Measurements from ENCODE around the gene SLCO4A1. TPM values are rescaled to one million over a fixed set of nuclear protein-coding genes. Genes with fewer than 3 reads are reported as not detected.

SLCO4A1 gene
- total and polyA plus RNA-seq, 2 donors (not counting 3 experiments of a cell fraction or from before 2014, with no cell fraction given), result 1.4 to 4.1 TPM

DNA sequence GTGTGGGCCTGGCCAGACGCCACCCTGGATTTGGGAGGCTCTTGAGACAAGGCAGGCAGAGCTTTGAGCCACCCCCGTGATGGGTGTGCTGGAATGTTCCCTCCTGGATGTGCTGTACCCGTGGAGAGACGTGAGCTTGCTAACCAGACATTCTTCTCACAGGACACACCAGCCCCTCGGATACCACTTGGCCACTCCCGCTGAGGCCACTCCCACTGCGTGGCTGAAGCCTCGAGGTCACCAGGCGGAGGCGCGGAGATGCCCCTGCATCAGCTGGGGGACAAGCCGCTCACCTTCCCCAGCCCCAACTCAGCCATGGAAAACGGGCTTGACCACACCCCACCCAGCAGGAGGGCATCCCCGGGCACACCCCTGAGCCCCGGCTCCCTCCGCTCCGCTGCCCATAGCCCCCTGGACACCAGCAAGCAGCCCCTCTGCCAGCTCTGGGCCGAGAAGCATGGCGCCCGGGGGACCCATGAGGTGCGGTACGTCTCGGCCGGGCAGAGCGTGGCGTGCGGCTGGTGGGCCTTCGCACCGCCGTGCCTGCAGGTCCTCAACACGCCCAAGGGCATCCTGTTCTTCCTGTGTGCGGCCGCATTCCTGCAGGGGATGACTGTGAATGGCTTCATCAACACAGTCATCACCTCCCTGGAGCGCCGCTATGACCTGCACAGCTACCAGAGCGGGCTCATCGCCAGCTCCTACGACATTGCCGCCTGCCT, 14.1 kb downstream of the SLCO4A1 start:
- ChIA-PET CTCF (interaction anchor here (0.9 to 1.4 kb wide), 4 partner anchors 11 to 136 kb away, joined by 3 to 7 read pairs (median 4); partner anchors contain the start of gene SLCO4A1), POLR2A (no interaction called here)
- H3K4me1 ChIP-seq (ENCODE audit: control insufficient read depth, extremely low read depth, insufficient read depth, low read length), result peaks cover 13% of the 10 kb centered on the region
- no peak for FAIRE-seq
- intact Hi-C loops (cut with micrococcal nuclease), result no loop called here
- no TSS peak for BruUV-seq (replicated peaks)
- H3K79me2 ChIP-seq (ENCODE audit: control insufficient read depth, insufficient read depth, low read length), result peaks cover 2% of the 10 kb centered on the region
- H4K20me1 ChIP-seq (replicated peaks; ENCODE audit: control insufficient read depth, extremely low read depth, insufficient read depth, low read length), result no peaks in the 10 kb centered on the region
- H2AFZ ChIP-seq (ENCODE audit: low read depth, low read length), result no peak overlapping the region
- H3K36me3 ChIP-seq (ENCODE audit: control insufficient read depth in 2 of 2, extremely low read depth in 1 of 2, insufficient read depth in 2 of 2, low read length in 2 of 2), result no peaks in the 10 kb centered on the region
- H3K4me2 ChIP-seq (ENCODE audit: insufficient read depth, low read length), result no peak overlapping the region
- no peak overlapping the region for H3K27ac ChIP-seq (ENCODE audit: insufficient read depth, low read depth, low read length)
- no peak overlapping the region for H3K9ac ChIP-seq (replicated peaks; ENCODE audit: extremely low read depth, insufficient read depth, low read length)
- no peak for TF ChIP-seq EZH2 (IDR thresholded peaks at IDR 0.05; ENCODE audit: borderline replicate concordance, low read depth, low read length, severe bottlenecking)
- no peak for TF ChIP-seq MYC (IDR thresholded peaks at IDR 0.05; ENCODE audit: low read depth, low read length)
- TF ChIP-seq, protein P1, sequence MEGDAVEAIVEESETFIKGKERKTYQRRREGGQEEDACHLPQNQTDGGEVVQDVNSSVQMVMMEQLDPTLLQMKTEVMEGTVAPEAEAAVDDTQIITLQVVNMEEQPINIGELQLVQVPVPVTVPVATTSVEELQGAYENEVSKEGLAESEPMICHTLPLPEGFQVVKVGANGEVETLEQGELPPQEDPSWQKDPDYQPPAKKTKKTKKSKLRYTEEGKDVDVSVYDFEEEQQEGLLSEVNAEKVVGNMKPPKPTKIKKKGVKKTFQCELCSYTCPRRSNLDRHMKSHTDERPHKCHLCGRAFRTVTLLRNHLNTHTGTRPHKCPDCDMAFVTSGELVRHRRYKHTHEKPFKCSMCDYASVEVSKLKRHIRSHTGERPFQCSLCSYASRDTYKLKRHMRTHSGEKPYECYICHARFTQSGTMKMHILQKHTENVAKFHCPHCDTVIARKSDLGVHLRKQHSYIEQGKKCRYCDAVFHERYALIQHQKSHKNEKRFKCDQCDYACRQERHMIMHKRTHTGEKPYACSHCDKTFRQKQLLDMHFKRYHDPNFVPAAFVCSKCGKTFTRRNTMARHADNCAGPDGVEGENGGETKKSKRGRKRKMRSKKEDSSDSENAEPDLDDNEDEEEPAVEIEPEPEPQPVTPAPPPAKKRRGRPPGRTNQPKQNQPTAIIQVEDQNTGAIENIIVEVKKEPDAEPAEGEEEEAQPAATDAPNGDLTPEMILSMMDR (IDR thresholded peaks at IDR 0.05; ENCODE audit: extremely low read depth in 1 of 2, insufficient read depth in 1 of 2, low read depth in 1 of 2, low read length in 2 of 2), result no peak
- TF ChIP-seq POLR2A (IDR thresholded peaks at IDR 0.05; ENCODE audit: low read depth, low read length), result no peak
- TF ChIP-seq GATA2 (IDR thresholded peaks at IDR 0.05; ENCODE audit: insufficient read depth, insufficient read length, low read depth, low read length), result no peak
- TF ChIP-seq FOS (IDR thresholded peaks at IDR 0.05; ENCODE audit: borderline replicate concordance, insufficient read depth, low read length), result no peak
- no peak for TF ChIP-seq MAX (IDR thresholded peaks at IDR 0.05; ENCODE audit: insufficient read depth, insufficient read length)
- no peak for TF ChIP-seq JUN (IDR thresholded peaks at IDR 0.05; ENCODE audit: borderline replicate concordance, insufficient read depth, insufficient read length, low read depth)
- no peak for TF ChIP-seq POLR2AphosphoS5 (IDR thresholded peaks at IDR 0.05; ENCODE audit: insufficient read depth, low read depth, low read length)
- dilution Hi-C loops (cut with MboI; ENCODE audit: extremely low pct_ligation_motif_present, low sequenced_read_pairs), result no loop called here
- no peaks in the 10 kb centered on the region for H3K9me3 ChIP-seq (replicated peaks; ENCODE audit: control insufficient read depth, insufficient read depth, low read length)
- H3K4me3 ChIP-seq (replicated peaks in 1 of 3; ENCODE audit: insufficient read depth in 1 of 3, low read depth in 1 of 3, low read length in 3 of 3), result no peak overlapping the region
- no peaks in the 10 kb centered on the region for H3K27me3 ChIP-seq (ENCODE audit: control insufficient read depth in 2 of 2, insufficient read depth in 2 of 2, low read length in 2 of 2)
- H3K9me1 ChIP-seq (replicated peaks; ENCODE audit: control insufficient read depth, extremely low read depth, insufficient read depth, low read length), result no peaks in the 10 kb centered on the region
- no peak for DNase-seq (ENCODE audit: low read depth, low spot score)
